H1 (cell line): ENCODE data around the gene FAM111A. TPM values are rescaled to one million over a fixed set of nuclear protein-coding genes. Genes with fewer than 3 reads are reported as not detected.

Experiments used
- KDM4A ChIP-seq: IDR thresholded peaks from one replicate; pipeline ENCODE4 v1.7.1; 2012; ENCODE audit warnings: low read depth, mild to moderate bottlenecking, moderate library complexity, low read length, inconsistent platforms; ENCODE audit not compliant: severe bottlenecking
- SRF ChIP-seq: IDR thresholded peaks from 2 replicates; pipeline ENCODE4 v1.6.1; 2011; ENCODE audit warnings: mild to moderate bottlenecking, low read depth, low read length, moderate library complexity
- polyA plus RNA-seq, 7 experiments: library from polyadenylated mRNA; depleted of rRNA in 3 of 7; stranded (reverse) in 5 of 7; unstranded in 2 of 7; fragments of >200 nt in 5 of 7; fragments of 200-250 nt in 2 of 7; gene quantifications; 1 replicate in 5 of 7; 2 replicates in 1 of 7; 4 replicates in 1 of 7; pipeline versions ENCODE4 v1.2.1 to v1.2.3, GENCODE V29; 2011 to 2013; ENCODE audit warnings: missing spikeins in 2 of 7, mixed read lengths in 2 of 7
- total RNA-seq: library from RNA; stranded (reverse); fragmentation: NEBNext Ultra II Directional; extraction: Animal tissue kit (Norgen Biotek cat#: 25700); gene quantifications from 2 replicates; pipeline ENCODE4 v1.2.1, GENCODE V29; 2021
- TF ChIP-seq, protein P1 (sequence below): IDR thresholded peaks from 2 replicates; pipeline ENCODE4 v1.6.1; 2012; ENCODE audit warnings: low read length, inconsistent platforms

The FAM111A gene
- total and polyA plus RNA-seq, 2 of the 8 experiments (the other 6 are each of a cell fraction or from before 2014, with no cell fraction given) = 10.2 to 29.9 TPM

- peak; percentile 28 for TF ChIP-seq KDM4A
- TF ChIP-seq, protein P1, sequence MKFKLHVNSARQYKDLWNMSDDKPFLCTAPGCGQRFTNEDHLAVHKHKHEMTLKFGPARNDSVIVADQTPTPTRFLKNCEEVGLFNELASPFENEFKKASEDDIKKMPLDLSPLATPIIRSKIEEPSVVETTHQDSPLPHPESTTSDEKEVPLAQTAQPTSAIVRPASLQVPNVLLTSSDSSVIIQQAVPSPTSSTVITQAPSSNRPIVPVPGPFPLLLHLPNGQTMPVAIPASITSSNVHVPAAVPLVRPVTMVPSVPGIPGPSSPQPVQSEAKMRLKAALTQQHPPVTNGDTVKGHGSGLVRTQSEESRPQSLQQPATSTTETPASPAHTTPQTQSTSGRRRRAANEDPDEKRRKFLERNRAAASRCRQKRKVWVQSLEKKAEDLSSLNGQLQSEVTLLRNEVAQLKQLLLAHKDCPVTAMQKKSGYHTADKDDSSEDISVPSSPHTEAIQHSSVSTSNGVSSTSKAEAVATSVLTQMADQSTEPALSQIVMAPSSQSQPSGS = no peak
- TF ChIP-seq SRF = no peak
Observed at GRCh38 chr11:59173080-59173963, 30.7 kb downstream of the FAM111A start (continued).
